Osteocyte (in vitro differentiated cells): Measurements from ENCODE around the gene POLN. TPM values are rescaled to one million over a fixed set of nuclear protein-coding genes. Genes with fewer than 3 reads are reported as not detected.

Experiments used
- DNase-seq: peaks from one replicate; pipeline ENCODE4 v3.0.0; 2021; ENCODE audit warnings: mixed read lengths; ENCODE audit not compliant: unreplicated experiment; ENCODE audit errors: extremely low spot score
- H3K27ac Mint-ChIP-seq: one replicate; pipeline ENCODE4 v1.8.0; 2021; ENCODE audit warnings: mild to moderate bottlenecking, mixed read lengths; ENCODE audit not compliant: unreplicated experiment
- H3K27me3 Mint-ChIP-seq: one replicate; pipeline ENCODE4 v1.8.0; 2021; ENCODE audit warnings: mixed read lengths; ENCODE audit not compliant: unreplicated experiment
- H3K36me3 Mint-ChIP-seq: one replicate; pipeline ENCODE4 v1.8.0; 2021; ENCODE audit warnings: mixed read lengths; ENCODE audit not compliant: unreplicated experiment
- H3K4me1 Mint-ChIP-seq: one replicate; pipeline ENCODE4 v1.8.0; 2021; ENCODE audit warnings: mixed read lengths; ENCODE audit not compliant: unreplicated experiment
- H3K4me3 Mint-ChIP-seq: one replicate; pipeline ENCODE4 v1.8.0; 2021; ENCODE audit warnings: mild to moderate bottlenecking, moderate library complexity, mixed read lengths; ENCODE audit not compliant: unreplicated experiment
- H3K9me3 Mint-ChIP-seq: one replicate; pipeline ENCODE4 v1.8.0; 2021; ENCODE audit warnings: mixed read lengths; ENCODE audit not compliant: unreplicated experiment
- total RNA-seq: library from RNA; stranded (reverse); gene quantifications from 2 replicates; pipeline ENCODE4 v1.2.1, GENCODE V29; 2021
- TF ChIP-seq, protein P1 (sequence below): fragments of 200-600 bp; sonication (generic); IDR thresholded peaks from 2 replicates; pipeline ENCODE4 v1.5.0; 2021; ENCODE audit warnings: antibody characterized with exemption, mild to moderate bottlenecking, moderate library complexity

POLN gene
- total RNA-seq, 1 donor from 2014 or later = 4.2 TPM

DNA sequence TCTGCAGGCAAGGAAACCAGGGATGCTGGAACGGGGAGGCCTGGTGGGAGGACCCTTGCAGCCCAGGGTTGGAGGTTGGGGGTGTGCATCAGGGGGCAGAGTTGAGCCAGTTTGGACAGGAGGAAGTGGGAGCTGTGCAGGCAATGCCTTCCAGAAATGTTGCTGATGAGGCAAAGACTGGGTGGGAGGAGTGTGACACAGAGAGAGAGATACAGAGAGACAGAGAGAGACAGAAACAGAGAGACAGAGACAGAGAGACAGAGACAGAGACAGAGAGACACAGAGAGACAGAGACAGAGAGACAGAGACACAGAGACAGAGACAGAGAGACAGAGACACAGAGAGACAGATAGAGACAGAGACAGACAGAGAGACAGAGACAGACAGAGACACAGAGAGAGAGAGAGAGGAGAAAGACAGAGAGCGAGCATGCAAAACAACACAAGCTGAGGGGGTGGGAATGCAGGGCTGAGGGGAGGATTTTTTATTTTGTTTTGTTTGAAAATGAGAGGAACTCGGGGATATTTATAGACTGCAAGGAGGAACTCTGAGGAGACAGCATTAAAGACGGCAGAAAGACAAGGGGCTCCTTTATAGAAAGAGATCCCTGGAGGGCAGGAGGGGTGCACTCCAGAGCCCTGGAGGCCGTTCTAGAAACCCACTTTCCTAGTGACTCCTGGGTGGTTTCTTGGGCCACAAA, 1.9 kb upstream of the POLN start:
- H3K36me3 Mint-ChIP-seq = peaks cover 4% of the 10 kb centered on the region
- H3K27me3 Mint-ChIP-seq = no peaks in the 10 kb centered on the region

DNA sequence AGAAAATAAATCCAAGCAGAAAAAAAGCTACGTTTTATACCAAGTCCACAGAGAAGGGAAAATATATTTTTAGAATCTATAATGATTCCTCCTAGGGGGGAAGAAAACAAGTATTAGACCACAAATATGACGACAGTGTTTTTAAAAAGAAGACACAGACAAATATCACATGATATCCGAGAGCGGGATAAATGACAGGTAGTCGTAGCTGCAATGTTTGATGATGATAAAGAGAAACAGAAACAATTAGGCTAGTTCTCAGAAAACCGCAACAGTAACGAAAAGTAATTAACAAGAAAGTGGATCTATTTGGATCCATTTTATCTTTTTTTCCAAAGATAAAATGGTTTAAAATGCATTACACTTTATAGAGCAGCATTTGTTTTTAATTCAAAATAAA, 918 bp downstream of the POLN start:
- DNase-seq = no peak
- Mint-ChIP-seq H3K4me1 (peaks cover 53% of the 10 kb centered on the region), H3K27ac (peak overlapping the region; percentile 4), H3K36me3 (peaks cover 4% of the 10 kb centered on the region), H3K9me3 (no peaks in the 10 kb centered on the region), H3K4me3 (peak overlapping the region; percentile 86), H3K27me3 (no peaks in the 10 kb centered on the region)
- TF ChIP-seq, protein P1, sequence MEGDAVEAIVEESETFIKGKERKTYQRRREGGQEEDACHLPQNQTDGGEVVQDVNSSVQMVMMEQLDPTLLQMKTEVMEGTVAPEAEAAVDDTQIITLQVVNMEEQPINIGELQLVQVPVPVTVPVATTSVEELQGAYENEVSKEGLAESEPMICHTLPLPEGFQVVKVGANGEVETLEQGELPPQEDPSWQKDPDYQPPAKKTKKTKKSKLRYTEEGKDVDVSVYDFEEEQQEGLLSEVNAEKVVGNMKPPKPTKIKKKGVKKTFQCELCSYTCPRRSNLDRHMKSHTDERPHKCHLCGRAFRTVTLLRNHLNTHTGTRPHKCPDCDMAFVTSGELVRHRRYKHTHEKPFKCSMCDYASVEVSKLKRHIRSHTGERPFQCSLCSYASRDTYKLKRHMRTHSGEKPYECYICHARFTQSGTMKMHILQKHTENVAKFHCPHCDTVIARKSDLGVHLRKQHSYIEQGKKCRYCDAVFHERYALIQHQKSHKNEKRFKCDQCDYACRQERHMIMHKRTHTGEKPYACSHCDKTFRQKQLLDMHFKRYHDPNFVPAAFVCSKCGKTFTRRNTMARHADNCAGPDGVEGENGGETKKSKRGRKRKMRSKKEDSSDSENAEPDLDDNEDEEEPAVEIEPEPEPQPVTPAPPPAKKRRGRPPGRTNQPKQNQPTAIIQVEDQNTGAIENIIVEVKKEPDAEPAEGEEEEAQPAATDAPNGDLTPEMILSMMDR = no peak

More for the DNA sequence above, 1.9 kb upstream of the POLN start:
- Mint-ChIP-seq H3K9me3 (no peaks in the 10 kb centered on the region), H3K27ac (peak overlapping the region; percentile 45), H3K4me3 (peak overlapping the region; percentile 39), H3K4me1 (peaks cover 45% of the 10 kb centered on the region)
- TF ChIP-seq, protein P1 = peak; percentile 43
- no peak for DNase-seq

DNA sequence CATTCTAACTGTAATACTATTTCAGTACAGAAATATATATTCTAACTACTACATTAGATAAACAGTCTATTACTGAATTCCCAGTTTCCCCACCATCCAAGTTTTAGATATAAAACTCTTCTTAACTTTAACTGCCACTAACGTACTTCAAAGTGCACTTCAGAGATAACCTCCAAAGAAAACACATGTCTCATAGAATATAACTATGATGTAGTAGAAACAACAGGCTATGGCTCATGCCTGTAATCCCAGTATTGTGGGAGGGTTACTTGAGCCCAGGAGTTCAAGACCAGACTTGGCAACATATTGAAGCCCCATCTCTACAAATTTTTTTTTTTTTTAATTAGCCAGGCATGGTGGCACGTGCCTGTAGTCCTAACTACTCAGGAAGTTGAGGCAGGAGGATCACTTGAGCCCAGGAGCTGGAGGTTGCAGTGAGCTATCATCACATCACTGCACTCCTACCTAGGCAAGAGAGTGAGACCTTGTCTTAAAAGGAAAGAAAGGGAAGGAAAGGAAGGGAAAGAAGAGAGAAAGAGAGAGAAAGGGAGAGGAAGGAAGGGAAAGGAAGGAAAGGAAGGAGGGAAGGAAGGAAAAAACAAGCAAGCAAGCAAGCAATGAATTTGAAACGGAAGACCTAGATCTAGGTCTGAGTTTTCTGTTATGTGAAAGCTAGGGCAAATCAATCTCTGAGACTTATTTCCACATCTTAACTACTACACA, 4.8 kb downstream of the POLN start:
- TF ChIP-seq, protein P1 = no peak
- no peak for DNase-seq
- no peaks in the 10 kb centered on the region for H3K27me3 Mint-ChIP-seq
- no peak overlapping the region for H3K4me3 Mint-ChIP-seq
- H3K4me1 Mint-ChIP-seq = peaks cover 29% of the 10 kb centered on the region
- no peaks in the 10 kb centered on the region for H3K9me3 Mint-ChIP-seq
- H3K27ac Mint-ChIP-seq = no peak overlapping the region
- H3K36me3 Mint-ChIP-seq = peaks cover 15% of the 10 kb centered on the region

DNA sequence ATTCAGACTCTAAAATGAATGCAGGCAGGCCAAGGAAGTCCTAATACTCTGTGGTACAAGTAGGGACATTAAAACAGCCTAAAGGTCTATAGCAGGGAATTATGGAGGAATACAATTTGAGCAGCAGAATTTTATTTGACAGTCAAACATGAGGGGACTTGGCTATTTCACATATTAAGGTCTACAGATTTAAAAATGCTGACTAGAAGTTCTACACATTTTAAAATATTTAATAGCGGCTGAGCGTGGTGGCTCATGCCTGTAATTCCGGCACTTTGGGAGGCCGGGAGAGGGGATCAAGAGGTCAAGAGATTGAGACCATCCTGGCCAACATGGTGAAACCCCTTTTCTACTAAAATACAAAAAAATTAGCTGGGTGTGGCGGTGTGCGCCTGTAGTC, 10.8 kb downstream of the POLN start:
- Mint-ChIP-seq H3K4me1 (no peaks in the 10 kb centered on the region), H3K27me3 (no peaks in the 10 kb centered on the region), H3K27ac (no peak overlapping the region), H3K4me3 (no peak overlapping the region), H3K9me3 (no peaks in the 10 kb centered on the region), H3K36me3 (peaks cover 12% of the 10 kb centered on the region)
- TF ChIP-seq, protein P1 = no peak
- DNase-seq = no peak

DNA sequence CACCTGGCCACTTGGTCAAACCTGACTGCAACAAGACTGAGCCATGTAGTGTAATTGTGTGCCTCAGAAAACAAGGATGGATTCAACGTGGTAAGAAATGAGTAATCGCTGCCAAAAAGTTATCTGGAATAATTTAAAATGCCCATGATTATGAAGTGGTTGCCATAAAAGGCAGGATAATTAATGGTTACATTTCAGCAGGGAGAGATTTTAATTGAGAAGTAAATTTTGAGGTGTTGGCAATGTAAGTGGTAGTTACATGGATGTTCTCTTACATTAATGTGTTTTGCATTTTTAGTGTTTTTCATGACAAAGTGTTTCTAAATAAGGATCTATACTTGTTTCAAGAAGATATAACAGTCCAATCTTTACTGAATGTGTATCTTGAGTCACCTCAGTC, 15.7 kb downstream of the POLN start:
- no peaks in the 10 kb centered on the region for H3K4me1 Mint-ChIP-seq
- TF ChIP-seq, protein P1 = no peak
- peaks cover 1% of the 10 kb centered on the region for H3K36me3 Mint-ChIP-seq
- H3K27ac Mint-ChIP-seq = no peak overlapping the region
- no peak overlapping the region for H3K4me3 Mint-ChIP-seq
- H3K27me3 Mint-ChIP-seq = no peaks in the 10 kb centered on the region
- no peaks in the 10 kb centered on the region for H3K9me3 Mint-ChIP-seq
- DNase-seq = no peak
